Astrocyte (in vitro differentiated cells and primary cell): ENCODE measurements around the gene NTRK1. TPM values are rescaled to one million over a fixed set of nuclear protein-coding genes. Genes with fewer than 3 reads are reported as not detected.

ENCODE experiments used
- DNase-seq: peaks from one replicate; pipeline ENCODE4 v3.0.0-alpha.2; 2010; ENCODE audit warnings: low read depth
- FAIRE-seq: peaks from 2 replicates; lab custom pipeline; 2011; peaks lifted over from hg19 to GRCh38; lab: Jason Lieb, UNC
- H2AFZ ChIP-seq: 2 replicates; pipeline ENCODE4 v1.6.0; 2012; ENCODE audit warnings: low read depth, low read length, inconsistent platforms
- H3K27ac ChIP-seq: 2 replicates; pipeline ENCODE4 v1.5.1; 2011; ENCODE audit warnings: low read depth, low read length, inconsistent platforms
- H3K27me3 ChIP-seq: 2 replicates; pipeline ENCODE4 v1.6.0; 2011; ENCODE audit warnings: low read length, inconsistent platforms; ENCODE audit not compliant: insufficient read depth
- H3K36me3 ChIP-seq: 2 replicates; pipeline ENCODE4 v1.5.1; 2011; ENCODE audit warnings: low read length, inconsistent platforms; ENCODE audit not compliant: insufficient read depth
- H3K4me1 ChIP-seq: 2 replicates; pipeline ENCODE4 v1.5.1; 2011; ENCODE audit warnings: low read length, inconsistent platforms; ENCODE audit not compliant: insufficient read depth
- H3K4me2 ChIP-seq: 2 replicates; pipeline ENCODE4 v1.6.0; 2012; ENCODE audit warnings: low read length, inconsistent platforms
- H3K4me3 ChIP-seq: 2 replicates; pipeline ENCODE4 v1.5.1; 2011; ENCODE audit warnings: low read depth, mild to moderate bottlenecking, low read length, inconsistent platforms; ENCODE audit not compliant: insufficient read depth
- H3K79me2 ChIP-seq: 2 replicates; pipeline ENCODE4 v1.6.0; 2012; ENCODE audit warnings: mild to moderate bottlenecking, low read length, inconsistent platforms; ENCODE audit not compliant: insufficient read depth
- H3K9ac ChIP-seq: 2 replicates; pipeline ENCODE4 v1.6.0; 2012; ENCODE audit warnings: mild to moderate bottlenecking, low read length, inconsistent platforms
- H3K9me3 ChIP-seq: 2 replicates; pipeline ENCODE4 v1.5.1; 2012; ENCODE audit warnings: low read depth, mild to moderate bottlenecking, low read length, inconsistent platforms; ENCODE audit not compliant: insufficient read depth
- H4K20me1 ChIP-seq: 2 replicates; pipeline ENCODE4 v1.6.0; 2012; ENCODE audit warnings: low read length, inconsistent platforms; ENCODE audit not compliant: insufficient read depth
- H3K27ac Mint-ChIP-seq: one replicate; pipeline ENCODE4 v1.8.0; 2021; ENCODE audit warnings: mild to moderate bottlenecking, mixed read lengths; ENCODE audit not compliant: unreplicated experiment
- H3K27me3 Mint-ChIP-seq: one replicate; pipeline ENCODE4 v1.8.0; 2021; ENCODE audit warnings: low read depth, mixed read lengths; ENCODE audit not compliant: unreplicated experiment
- H3K36me3 Mint-ChIP-seq: one replicate; pipeline ENCODE4 v1.8.0; 2021; ENCODE audit warnings: low read depth, mixed read lengths; ENCODE audit not compliant: unreplicated experiment
- H3K4me1 Mint-ChIP-seq: one replicate; pipeline ENCODE4 v1.8.0; 2021; ENCODE audit warnings: low read depth, mixed read lengths; ENCODE audit not compliant: unreplicated experiment
- H3K4me3 Mint-ChIP-seq: one replicate; pipeline ENCODE4 v1.8.0; 2021; ENCODE audit warnings: mild to moderate bottlenecking, moderate library complexity, mixed read lengths; ENCODE audit not compliant: unreplicated experiment
- H3K9me3 Mint-ChIP-seq: one replicate; pipeline ENCODE4 v1.8.0; 2021; ENCODE audit warnings: mild to moderate bottlenecking, mixed read lengths; ENCODE audit not compliant: unreplicated experiment
- CTCF ChIP-seq: IDR thresholded peaks from 2 replicates; pipeline ENCODE4 v1.5.1; 2011; ENCODE audit warnings: low read depth, mild to moderate bottlenecking, inconsistent platforms, low read length, moderate library complexity; ENCODE audit not compliant: insufficient read depth
- EZH2 ChIP-seq: IDR thresholded peaks from 2 replicates; pipeline ENCODE4 v1.6.1; 2012; ENCODE audit warnings: mild to moderate bottlenecking, low read length, inconsistent platforms; ENCODE audit not compliant: insufficient read depth
- total RNA-seq: library from RNA; stranded (reverse); gene quantifications from 2 replicates; pipeline ENCODE4 v1.2.1, GENCODE V29; 2021

The NTRK1 gene
- total RNA-seq, 1 donor from 2014 or later, result 0.27 TPM

GRCh38 chr1:156929596-156930238, 69.1 kb downstream of the NTRK1 start:
- no peaks in the 10 kb centered on the region for H3K36me3 ChIP-seq
- no peak overlapping the region for H3K27ac ChIP-seq
- H3K4me3 Mint-ChIP-seq, result no peak overlapping the region

DNA sequence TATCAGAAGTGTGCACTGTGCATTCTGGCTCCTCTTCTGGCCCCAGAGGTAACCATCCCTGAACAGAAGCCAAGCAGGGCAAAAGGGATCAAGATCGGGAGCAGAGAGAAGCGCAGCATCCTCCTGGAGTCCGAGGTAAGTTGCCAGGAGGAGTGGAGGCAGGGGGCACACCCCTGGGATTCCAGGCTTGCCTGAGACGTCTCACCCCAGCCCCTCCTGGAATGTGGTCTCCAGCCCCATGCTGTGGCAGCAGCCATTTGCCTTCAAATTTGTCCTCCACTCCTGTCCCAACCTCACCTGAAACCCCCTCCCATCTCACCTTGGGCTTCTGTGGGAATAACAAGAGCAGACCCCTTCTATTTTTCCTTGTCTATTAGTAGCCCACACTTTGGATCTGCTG, 69.8 kb downstream of the NTRK1 start:
- no peak overlapping the region for H3K27ac ChIP-seq
- H3K9me3 ChIP-seq, result no peaks in the 10 kb centered on the region
- DNase-seq, result no peak
- no peak overlapping the region for H3K4me2 ChIP-seq
- Mint-ChIP-seq H3K27ac (no peak overlapping the region), H3K36me3 (peaks cover 5% of the 10 kb centered on the region), H3K27me3 (peaks cover 54% of the 10 kb centered on the region), H3K4me1 (peaks cover 9% of the 10 kb centered on the region), H3K4me3 (no peak overlapping the region), H3K9me3 (peaks cover 1% of the 10 kb centered on the region)
- H3K4me3 ChIP-seq, result no peak overlapping the region
- no peaks in the 10 kb centered on the region for H3K79me2 ChIP-seq
- TF ChIP-seq EZH2 (no peak), CTCF (no peak)
- FAIRE-seq, result no peak
- H3K9ac ChIP-seq, result no peak overlapping the region
- no peaks in the 10 kb centered on the region for H3K36me3 ChIP-seq
- H3K27me3 ChIP-seq, result peaks cover 7% of the 10 kb centered on the region
- peaks cover 1% of the 10 kb centered on the region for H4K20me1 ChIP-seq
- no peak overlapping the region for H2AFZ ChIP-seq
- peaks cover 10% of the 10 kb centered on the region for H3K4me1 ChIP-seq

More at GRCh38 chr1:156929596-156930238, 69.1 kb downstream of the NTRK1 start:
- Mint-ChIP-seq H3K9me3 (peaks cover 1% of the 10 kb centered on the region), H3K36me3 (peaks cover 4% of the 10 kb centered on the region), H3K27me3 (peaks cover 61% of the 10 kb centered on the region), H3K4me1 (peaks cover 9% of the 10 kb centered on the region), H3K27ac (no peak overlapping the region)
- no peak overlapping the region for H3K4me2 ChIP-seq
- H3K27me3 ChIP-seq, result peaks cover 15% of the 10 kb centered on the region
- no peaks in the 10 kb centered on the region for H3K79me2 ChIP-seq
- H3K4me1 ChIP-seq, result peaks cover 10% of the 10 kb centered on the region
- FAIRE-seq, result no peak
- H2AFZ ChIP-seq, result no peak overlapping the region
- TF ChIP-seq CTCF, result no peak
- TF ChIP-seq EZH2, result no peak
- H3K9ac ChIP-seq, result no peak overlapping the region
- DNase-seq, result no peak
- H3K9me3 ChIP-seq, result no peaks in the 10 kb centered on the region
- H3K4me3 ChIP-seq, result no peak overlapping the region
- H4K20me1 ChIP-seq, result peaks cover 8% of the 10 kb centered on the region

Other genes with a start within 250 kb of the NTRK1 start
- not detected in 2 replicates for gene HAPLN2, start 241.4 kb upstream of the NTRK1 start, total RNA-seq
- 0.29 and 0.41 TPM in 2 replicates for gene BCAN, start 218.7 kb upstream of the NTRK1 start, total RNA-seq
- gene NES, start 183.5 kb upstream of the NTRK1 start, total RNA-seq, result 280 and 310 TPM in 2 replicates
- 278 and 339 TPM in 2 replicates for gene CRABP2, start 155.3 kb upstream of the NTRK1 start, total RNA-seq
- gene METTL25B, start 132.4 kb upstream of the NTRK1 start, total RNA-seq, result 9.9 and 11.1 TPM in 2 replicates
- 30.1 and 33.4 TPM in 2 replicates for gene ISG20L2, start 132.1 kb upstream of the NTRK1 start, total RNA-seq
- 37.4 and 46.5 TPM in 2 replicates for gene MRPL24, start 119.8 kb upstream of the NTRK1 start, total RNA-seq
- gene HDGF, start 109.2 kb upstream of the NTRK1 start, total RNA-seq, result 179 and 190 TPM in 2 replicates
- 75.5 and 78.3 TPM in 2 replicates for gene PRCC, start 93.3 kb upstream of the NTRK1 start, total RNA-seq
- 0.89 and 1.1 TPM in 2 replicates for gene SH2D2A, start 44.0 kb upstream of the NTRK1 start, total RNA-seq
- gene INSRR, start 1.7 kb upstream of the NTRK1 start, total RNA-seq, result 0.05 TPM in 1 of 2 replicates, not detected in the other
- 8.5 and 17.3 TPM in 2 replicates for gene PEAR1, start 32.9 kb downstream of the NTRK1 start, total RNA-seq
- 0.14 TPM in 1 of 2 replicates, not detected in the other for gene LRRC71, start 59.8 kb downstream of the NTRK1 start, total RNA-seq
- gene ARHGEF11, start 184.9 kb downstream of the NTRK1 start, total RNA-seq, result 24.4 and 29.2 TPM in 2 replicates
- not detected in 2 replicates for gene ETV3L, start 238.9 kb downstream of the NTRK1 start, total RNA-seq